ENCODE results near the gene ANAPC4. TPM values are rescaled to one million over a fixed set of nuclear protein-coding genes. Genes with fewer than 3 reads are reported as not detected.
A peak's percentile ranks its signal among the peaks of the same experiment; 100 is the strongest.
"Not testable (repeated sequence)": the region's sequence is repeated elsewhere in the genome, so short reads cannot be mapped to it uniquely, and the experiment has no call there.

Gene ANAPC4
- 10 to 100 TPM; 30.0 to 68.4 (median 32.6) TPM for total RNA-seq

DNA sequence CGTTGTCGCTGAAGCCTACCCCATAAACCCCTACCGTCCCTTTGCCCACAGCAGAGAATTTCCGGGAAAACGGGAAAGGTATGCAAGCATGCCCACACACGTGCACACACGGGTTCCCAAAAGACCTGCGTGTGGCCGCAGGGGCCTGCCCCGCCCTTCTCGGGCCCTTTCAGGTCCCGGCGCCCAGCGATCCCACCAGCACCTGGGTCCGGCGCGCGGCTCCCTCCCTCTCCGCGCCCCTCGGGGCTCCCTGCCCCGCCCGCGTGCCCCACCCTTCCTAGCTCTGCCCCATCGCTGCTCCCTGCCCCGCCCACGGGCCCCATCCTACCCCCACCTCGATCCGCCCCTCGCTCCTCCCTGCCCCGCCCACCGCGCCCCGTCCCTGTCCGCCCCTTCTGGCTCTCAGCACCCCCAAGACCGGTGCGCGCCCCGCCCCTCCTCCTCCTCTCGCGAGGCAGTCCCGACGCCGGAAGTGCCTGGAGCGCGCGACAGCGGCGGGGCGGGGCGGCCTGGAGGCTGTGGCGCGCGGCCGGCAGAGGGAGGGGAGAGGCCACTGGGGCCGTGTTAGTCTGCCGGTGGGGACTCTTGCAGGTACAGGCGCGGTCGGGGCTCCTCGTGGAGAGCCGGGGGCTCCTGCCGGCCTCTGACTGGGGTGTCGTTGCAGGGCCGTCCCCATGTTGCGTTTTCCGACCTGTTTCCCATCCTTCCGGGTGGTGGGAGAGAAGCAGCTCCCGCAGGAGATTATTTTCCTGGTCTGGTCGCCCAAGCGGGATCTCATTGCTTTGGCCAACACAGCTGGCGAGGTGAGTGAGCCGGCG is at the start of gene ANAPC4:
Gene ANAPC4, plus strand, starts transcription at position 510 of the 818 bp plus-strand sequence. Its CDS starts 165 bp downstream, at position 675.
- peak in 1 of 2 donors; percentile 77 for TF ChIP-seq POLR2A (IDR thresholded peaks at IDR 0.05)
- TF ChIP-seq CTCF (IDR thresholded peaks at IDR 0.05) = peak in 3 of 6 experiments; percentile 13 to 28 (median 21)
- 0% methylated on average over 24 to 34 of the region's 74 CpGs for whole genome bisulfite sequencing, 2 donors
- Histone ChIP-seq H3K4me1 (peaks cover 7 to 13% of the 10 kb centered on the region in 2 donors), H3K9me3 (no peaks in the 10 kb centered on the region), H3K36me3 (peaks cover 0 to 12% of the 10 kb centered on the region in 2 donors), H3K4me3 (replicated peaks in 1 of 3) (peak within 1 kb of the TSS; percentile 85 to 96 (median 91)), H3K27me3 (no peaks in the 10 kb centered on the region), H3K27ac (peak within 1 kb of the TSS; percentile 21 to 69 (median 47))
- intact Hi-C loops (cut with DNase I) = loop anchor here (10.0 kb wide), 1 partner anchor 62 kb away; the partner anchor contains the start of gene ZCCHC4
- DNase-seq = peak; percentile 96

- DNase-seq; intact Hi-C loops (cut with DNase I); H3K27me3 ChIP-seq; H3K4me1 ChIP-seq; H3K36me3 ChIP-seq; H3K9me3 ChIP-seq; H3K27ac ChIP-seq; H3K4me3 ChIP-seq (replicated peaks in 1 of 3): not testable (repeated sequence)
- 88 to 97% methylated on average over 3 of the region's 3 CpGs for WGBS, 2 donors
Observed at GRCh38 chr4:25328463-25328862, 48.6 kb upstream of the ANAPC4 start.

DNA sequence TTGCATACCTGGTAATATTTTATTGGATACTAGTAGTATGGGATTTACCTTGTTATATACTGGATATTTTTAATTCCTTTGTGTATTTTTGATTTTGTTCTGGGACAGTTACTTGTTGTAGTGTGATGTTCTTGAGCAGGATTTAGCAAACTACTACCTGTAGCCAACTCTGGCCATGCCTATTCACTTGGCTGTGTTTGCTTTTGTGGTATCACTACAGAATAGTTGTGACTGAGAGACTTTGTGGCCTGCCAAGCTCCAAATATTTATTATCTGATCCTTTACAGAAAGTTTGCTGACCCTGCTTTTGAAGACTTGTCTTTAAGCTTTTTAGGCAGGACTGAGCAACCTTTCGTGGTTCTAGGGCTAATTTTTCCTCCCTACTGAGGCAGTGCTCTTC is 46.7 kb upstream of the ANAPC4 start:
- intact Hi-C loops (cut with DNase I) = no loop called here
- DNase-seq = no peak
- 88% methylated on average over 1 of the region's 1 CpG for WGBS, 2 donors
- H3K27me3 ChIP-seq = no peaks in the 10 kb centered on the region
- TF ChIP-seq POLR2A (IDR thresholded peaks at IDR 0.05) (no peak), CTCF (IDR thresholded peaks at IDR 0.05) (no peak)
- H3K36me3 ChIP-seq = no peaks in the 10 kb centered on the region
- no peak overlapping the region for H3K4me3 ChIP-seq (replicated peaks in 1 of 3)
- no peaks in the 10 kb centered on the region for H3K4me1 ChIP-seq
- no peak overlapping the region for H3K27ac ChIP-seq
- no peaks in the 10 kb centered on the region for H3K9me3 ChIP-seq

GRCh38 chr4:25330905-25331808 is 45.9 kb upstream of the ANAPC4 start:
- Histone ChIP-seq H3K36me3 (no peaks in the 10 kb centered on the region), H3K4me1 (no peaks in the 10 kb centered on the region), H3K4me3 (replicated peaks in 1 of 3) (no peak overlapping the region), H3K27ac (no peak overlapping the region), H3K9me3 (no peaks in the 10 kb centered on the region), H3K27me3 (no peaks in the 10 kb centered on the region)
- DNase-seq = no peak
- 86 to 88% methylated on average over 12 of the region's 12 CpGs for WGBS, 2 donors
- no peak for TF ChIP-seq CTCF (IDR thresholded peaks at IDR 0.05)
- no peak for TF ChIP-seq POLR2A (IDR thresholded peaks at IDR 0.05)
- intact Hi-C loops (cut with DNase I) = no loop called here

- TF ChIP-seq CTCF (IDR thresholded peaks at IDR 0.05) (no peak), POLR2A (IDR thresholded peaks at IDR 0.05) (no peak)
- Histone ChIP-seq H3K4me3 (replicated peaks in 1 of 3) (no peak overlapping the region), H3K27ac (no peak overlapping the region), H3K9me3 (no peaks in the 10 kb centered on the region), H3K36me3 (no peaks in the 10 kb centered on the region), H3K4me1 (no peaks in the 10 kb centered on the region), H3K27me3 (no peaks in the 10 kb centered on the region)
- intact Hi-C loops (cut with DNase I) = no loop called here
- DNase-seq = no peak
- WGBS, 2 donors = 93 to 98% methylated on average over 2 of the region's 2 CpGs
Observed at GRCh38 chr4:25343671-25344070, 33.4 kb upstream of the ANAPC4 start.
